BJ (cell line): ENCODE data around the gene SSX4. TPM values are rescaled to one million over a fixed set of nuclear protein-coding genes. Genes with fewer than 3 reads are reported as not detected.
"Not testable (repeated sequence)": the region's sequence is repeated elsewhere in the genome, so short reads cannot be mapped to it uniquely, and the experiment has no call there.

Experiments used
- CTCF ChIA-PET: fragments of 350-600 bp; formaldehyde crosslinking; extraction: SDS; loops from one replicate; lab custom pipeline; 2021; ENCODE audit warnings: antibody characterized with exemption, inconsistent platforms; lab: Yijun Ruan, JAX
- POLR2A ChIA-PET: fragments of 300-600 bp; sonication (Branson Sonifier 250); formaldehyde crosslinking; extraction: SDS; loops from one replicate; lab custom pipeline; 2021; ENCODE audit warnings: antibody characterized with exemption; lab: Charles Lee
- DNase-seq: peaks from one replicate; pipeline ENCODE4 v3.0.0-alpha.2; 2011; ENCODE audit warnings: low read depth
- H3K27me3 ChIP-seq: 2 replicates; pipeline ENCODE4 v1.6.0; 2011; ENCODE audit warnings: low read length; ENCODE audit not compliant: control insufficient read depth, insufficient read depth
- H3K36me3 ChIP-seq: 2 replicates; pipeline ENCODE4 v1.5.1; 2011; ENCODE audit warnings: low read length; ENCODE audit not compliant: control insufficient read depth, insufficient read depth
- H3K4me3 ChIP-seq: 2 replicates; pipeline ENCODE4 v1.5.1; 2011; ENCODE audit warnings: low read depth, mild to moderate bottlenecking, control low read depth, low read length
- polyA plus RNA-seq: library from polyadenylated mRNA; depleted of rRNA; stranded (reverse); fragments of >200 nt; gene quantifications from 2 replicates; pipeline ENCODE4 v1.2.3, GENCODE V29; 2011; rRNA removed
- small RNA-seq: library from RNA; depleted of rRNA; stranded (forward); fragments of <200 nt; gene quantifications from one replicate; pipeline ENCODE3, GENCODE V24; 2012; ENCODE audit warnings: low replicate concordance, low read depth; ENCODE audit not compliant: insufficient read length

The SSX4 gene
- polyA plus RNA-seq, 1 experiment, result not detected

GRCh38 chrX:48429606-48430005 is 46.3 kb downstream of the SSX4 start:
- H3K27me3 ChIP-seq, H3K36me3 ChIP-seq, POLR2A ChIA-PET, CTCF ChIA-PET, H3K4me3 ChIP-seq, DNase-seq: not testable (repeated sequence)

GRCh38 chrX:48430166-48430565 is 46.8 kb downstream of the SSX4 start:
- CTCF ChIA-PET, POLR2A ChIA-PET, DNase-seq, H3K4me3 ChIP-seq, H3K36me3 ChIP-seq, H3K27me3 ChIP-seq: not testable (repeated sequence)

GRCh38 chrX:48433713-48434112 is 50.4 kb downstream of the SSX4 start:
- POLR2A ChIA-PET, H3K4me3 ChIP-seq, H3K36me3 ChIP-seq, H3K27me3 ChIP-seq, DNase-seq, CTCF ChIA-PET: not testable (repeated sequence)

Small RNA genes lying within 50 kb of the gene (small RNA-seq; reads per million reads assigned to genes)
- gene AL606490.4 (not detected), gene AL606490.7 (not detected), gene AL606490.9 (not detected)

Other genes starting within 250 kb of the SSX4 start
- gene SSX5, start 186.7 kb upstream of the SSX4 start, polyA plus RNA-seq, result not detected in 2 replicates
- not detected in 2 replicates for gene SSX1, start 128.1 kb upstream of the SSX4 start, polyA plus RNA-seq
- not detected in 2 replicates for gene SSX3, start 26.8 kb upstream of the SSX4 start, polyA plus RNA-seq
- not detected in 2 replicates for gene SSX4B, start 28.4 kb downstream of the SSX4 start, polyA plus RNA-seq
- 3.5 and 5.3 TPM in 2 replicates for gene SLC38A5, start 86.7 kb downstream of the SSX4 start, polyA plus RNA-seq
- 24.5 and 44.3 TPM in 2 replicates for gene FTSJ1, start 92.7 kb downstream of the SSX4 start, polyA plus RNA-seq
- gene PORCN, start 125.5 kb downstream of the SSX4 start, polyA plus RNA-seq, result 9.9 and 18.0 TPM in 2 replicates
- gene EBP, start 138.3 kb downstream of the SSX4 start, polyA plus RNA-seq, result 28.3 and 36.1 TPM in 2 replicates
- 10.6 and 17.8 TPM in 2 replicates for gene TBC1D25, start 156.2 kb downstream of the SSX4 start, polyA plus RNA-seq
- gene RBM3, start 190.9 kb downstream of the SSX4 start, polyA plus RNA-seq, result 333 and 406 TPM in 2 replicates
- gene WDR13, start 214.0 kb downstream of the SSX4 start, polyA plus RNA-seq, result 41.8 and 119 TPM in 2 replicates